HL-60 (cell line): ENCODE data around the gene CD82.

Experiments
- SPI1 ChIP-seq: IDR thresholded peaks from 2 replicates; pipeline ENCODE4 v1.6.1; 2012; ENCODE audit warnings: low read depth, mild to moderate bottlenecking, borderline replicate concordance
- TF ChIP-seq, protein P1 (sequence below): IDR thresholded peaks from one replicate; pipeline ENCODE4 v1.5.1; 2011; ENCODE audit warnings: low read length, control low read depth, inconsistent platforms; ENCODE audit not compliant: insufficient read depth

DNA sequence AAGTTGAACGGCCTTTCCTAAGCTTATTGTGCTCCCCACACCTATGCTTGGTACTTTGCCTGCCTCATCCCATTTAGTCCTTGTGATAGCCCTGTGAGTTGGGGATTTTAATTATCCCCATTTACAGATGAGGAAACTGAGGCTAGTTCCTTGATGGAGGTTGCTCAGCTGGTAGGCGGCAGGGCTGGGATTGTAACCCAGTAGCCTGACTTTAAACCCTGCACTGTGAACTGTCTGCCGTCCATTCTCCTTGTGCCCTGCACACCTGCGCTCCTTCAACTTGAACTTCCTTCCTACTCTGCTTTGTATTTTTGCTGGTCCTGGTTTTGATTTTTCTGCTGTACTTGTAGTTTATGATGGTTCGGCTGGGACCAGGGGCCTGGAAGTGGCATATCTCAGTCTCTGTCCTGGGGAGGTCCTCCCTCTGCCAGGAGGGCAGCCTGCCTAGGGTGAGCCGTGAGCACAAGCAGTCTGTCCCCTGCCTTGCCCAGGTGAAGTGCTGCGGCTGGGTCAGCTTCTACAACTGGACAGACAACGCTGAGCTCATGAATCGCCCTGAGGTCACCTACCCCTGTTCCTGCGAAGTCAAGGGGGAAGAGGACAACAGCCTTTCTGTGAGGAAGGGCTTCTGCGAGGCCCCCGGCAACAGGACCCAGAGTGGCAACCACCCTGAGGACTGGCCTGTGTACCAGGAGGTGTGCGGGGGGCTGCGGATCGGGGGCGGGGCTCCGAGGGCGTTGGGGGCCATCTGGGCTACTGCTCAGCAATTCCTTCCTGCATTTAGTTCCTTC, 52.4 kb downstream of the CD82 start:
- no peak for TF ChIP-seq SPI1
- TF ChIP-seq, protein P1, sequence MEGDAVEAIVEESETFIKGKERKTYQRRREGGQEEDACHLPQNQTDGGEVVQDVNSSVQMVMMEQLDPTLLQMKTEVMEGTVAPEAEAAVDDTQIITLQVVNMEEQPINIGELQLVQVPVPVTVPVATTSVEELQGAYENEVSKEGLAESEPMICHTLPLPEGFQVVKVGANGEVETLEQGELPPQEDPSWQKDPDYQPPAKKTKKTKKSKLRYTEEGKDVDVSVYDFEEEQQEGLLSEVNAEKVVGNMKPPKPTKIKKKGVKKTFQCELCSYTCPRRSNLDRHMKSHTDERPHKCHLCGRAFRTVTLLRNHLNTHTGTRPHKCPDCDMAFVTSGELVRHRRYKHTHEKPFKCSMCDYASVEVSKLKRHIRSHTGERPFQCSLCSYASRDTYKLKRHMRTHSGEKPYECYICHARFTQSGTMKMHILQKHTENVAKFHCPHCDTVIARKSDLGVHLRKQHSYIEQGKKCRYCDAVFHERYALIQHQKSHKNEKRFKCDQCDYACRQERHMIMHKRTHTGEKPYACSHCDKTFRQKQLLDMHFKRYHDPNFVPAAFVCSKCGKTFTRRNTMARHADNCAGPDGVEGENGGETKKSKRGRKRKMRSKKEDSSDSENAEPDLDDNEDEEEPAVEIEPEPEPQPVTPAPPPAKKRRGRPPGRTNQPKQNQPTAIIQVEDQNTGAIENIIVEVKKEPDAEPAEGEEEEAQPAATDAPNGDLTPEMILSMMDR, result no peak
